Fibroblast of skin of right quadriceps (primary cell): ENCODE data around the gene BCL2L1.

Source experiments
- DNase-seq: peaks from one replicate; pipeline ENCODE4 v3.0.0-alpha.2; 2013

BCL2L1 gene

GRCh38 chr20:31723319-31724078, 831 bp upstream of the BCL2L1 start:
- DNase-seq = peak; percentile 99

- no peak for DNase-seq
These were observed 326 bp upstream of the BCL2L1 start for GRCh38 chr20:31723069-31723318.

- DNase-seq = no peak
These were observed 1.0 kb downstream of the BCL2L1 start for GRCh38 chr20:31721408-31722256.

- DNase-seq = no peak
These were observed 1.9 kb downstream of the BCL2L1 start for GRCh38 chr20:31720486-31721407.

- DNase-seq = peak; percentile 54
These were observed 2.8 kb downstream of the BCL2L1 start for GRCh38 chr20:31719644-31720485.

GRCh38 chr20:31718952-31719643, 3.6 kb downstream of the BCL2L1 start:
- DNase-seq = no peak

- no peak for DNase-seq
These were observed 5.0 kb downstream of the BCL2L1 start for GRCh38 chr20:31717478-31718201.

GRCh38 chr20:31716818-31717477, 5.7 kb downstream of the BCL2L1 start:
- DNase-seq = no peak

- no peak for DNase-seq
These were observed 6.3 kb downstream of the BCL2L1 start for GRCh38 chr20:31716351-31716750.

GRCh38 chr20:31715766-31716165, 6.9 kb downstream of the BCL2L1 start:
- DNase-seq = no peak

- DNase-seq = peak; percentile 95
These were observed 9.1 kb downstream of the BCL2L1 start for GRCh38 chr20:31713312-31714273.

- peak; percentile 86 for DNase-seq
These were observed 9.9 kb downstream of the BCL2L1 start for GRCh38 chr20:31712564-31713311.

- DNase-seq = no peak
These were observed 10.5 kb downstream of the BCL2L1 start for GRCh38 chr20:31712112-31712553.

GRCh38 chr20:31711179-31712111, 11.2 kb downstream of the BCL2L1 start:
- no peak for DNase-seq

GRCh38 chr20:31710423-31711108, 12.1 kb downstream of the BCL2L1 start:
- no peak for DNase-seq

GRCh38 chr20:31709939-31710338, 12.7 kb downstream of the BCL2L1 start:
- DNase-seq = no peak
